HepG2 (cell line): ENCODE data around the gene E2F1. TPM values are rescaled to one million over a fixed set of nuclear protein-coding genes. Genes with fewer than 3 reads are reported as not detected.
A peak's percentile ranks its signal among the peaks of the same experiment; 100 is the strongest.

Source experiments
- CENPX ChIP-seq: sonication (generic); formaldehyde crosslinking; IDR thresholded peaks from 2 replicates; pipeline ENCODE4 v1.9.0; 2021; ENCODE audit warnings: mild to moderate bottlenecking, missing genetic modification reagents, moderate library complexity
- CHD2 ChIP-seq: IDR thresholded peaks from 2 replicates; pipeline ENCODE4 v1.6.1; 2011; ENCODE audit warnings: low read depth, low read length, improper control_type of control experiment
- KMT2B ChIP-seq: IDR thresholded peaks from 2 replicates; pipeline ENCODE4 v1.6.1; 2016; ENCODE audit warnings: missing genetic modification reagents, missing compliant biosample characterization
- NFIC ChIP-seq: IDR thresholded peaks from 2 replicates; pipeline ENCODE4 v1.6.1; 2012; ENCODE audit warnings: mild to moderate bottlenecking, low read length, inconsistent platforms
- PITX1 ChIP-seq: sonication (generic); formaldehyde crosslinking; IDR thresholded peaks from 2 replicates; pipeline ENCODE4 v1.5.1; 2020; ENCODE audit warnings: mild to moderate bottlenecking, missing genetic modification reagents
- PRDM15 ChIP-seq: sonication (generic); formaldehyde crosslinking; IDR thresholded peaks from 2 replicates; pipeline ENCODE4 v1.4.0; 2020; ENCODE audit warnings: missing genetic modification reagents
- RERE ChIP-seq: IDR thresholded peaks from 2 replicates; pipeline ENCODE4 v1.6.1; 2016; ENCODE audit warnings: low read depth, missing genetic modification reagents, missing compliant biosample characterization
- RFXAP ChIP-seq: sonication (generic); formaldehyde crosslinking; IDR thresholded peaks from 2 replicates; pipeline ENCODE4 v1.4.0; 2020; ENCODE audit warnings: missing genetic modification reagents, borderline replicate concordance
- THRA ChIP-seq: sonication (generic); formaldehyde crosslinking; IDR thresholded peaks from 2 replicates; pipeline ENCODE4 v1.4.0; 2020; ENCODE audit warnings: missing genetic modification reagents, borderline replicate concordance
- ZBTB38 ChIP-seq: sonication (generic); formaldehyde crosslinking; IDR thresholded peaks from 2 replicates; pipeline ENCODE4 v1.5.1; 2020; ENCODE audit warnings: mild to moderate bottlenecking, missing genetic modification reagents
- ZFP36 ChIP-seq: fragments of 150-350 bp; IDR thresholded peaks from 2 replicates; pipeline ENCODE4 v1.6.1; 2018; ENCODE audit warnings: borderline replicate concordance, low read length, low read depth; ENCODE audit not compliant: partially characterized antibody
- ZFP41 ChIP-seq: sonication (generic); formaldehyde crosslinking; IDR thresholded peaks from 2 replicates; pipeline ENCODE4 v1.4.0; 2020; ENCODE audit warnings: mild to moderate bottlenecking, missing genetic modification reagents, borderline replicate concordance
- ZFP62 ChIP-seq: sonication (generic); formaldehyde crosslinking; IDR thresholded peaks from 2 replicates; pipeline ENCODE4 v1.4.0; 2020; ENCODE audit warnings: missing genetic modification reagents
- ZNF260 ChIP-seq: sonication (generic); formaldehyde crosslinking; IDR thresholded peaks from 2 replicates; pipeline ENCODE4 v1.4.0; 2020; ENCODE audit warnings: missing genetic modification reagents, low read depth, mild to moderate bottlenecking, borderline replicate concordance
- ZNF296 ChIP-seq: sonication (generic); formaldehyde crosslinking; conservative IDR thresholded peaks from 2 replicates; pipeline ENCODE4 v1.5.0; 2020; ENCODE audit warnings: mild to moderate bottlenecking, missing genetic modification reagents
- ZNF570 ChIP-seq: sonication (generic); formaldehyde crosslinking; IDR thresholded peaks from 2 replicates; pipeline ENCODE4 v1.4.0; 2020; ENCODE audit warnings: mild to moderate bottlenecking, missing genetic modification reagents, borderline replicate concordance
- ZSCAN22 ChIP-seq: sonication (generic); formaldehyde crosslinking; IDR thresholded peaks from 2 replicates; pipeline ENCODE4 v1.4.0; 2020; ENCODE audit warnings: mild to moderate bottlenecking, missing genetic modification reagents
- polyA plus RNA-seq, 8 experiments: library from polyadenylated mRNA; depleted of rRNA in 3 of 8; stranded (reverse) in 7 of 8; unstranded in 1 of 8; fragments of >200 nt; fragmentation: Illumina TruSeq in 4 of 8; extraction: Trizol in 4 of 8; gene quantifications; 2 replicates each; pipeline versions ENCODE4 v1.2.1 to v1.2.3, GENCODE V29; 2011 to 2016; ENCODE audit warnings: low read depth in 4 of 8, missing spikeins in 1 of 8, mixed read lengths in 1 of 8; ENCODE audit not compliant: insufficient read depth in 1 of 8
- total RNA-seq, 5 experiments: library from RNA; depleted of rRNA; stranded (reverse); fragments of >200 nt; fragmentation: Illumina TruSeq; extraction: Trizol; gene quantifications; 2 replicates each; pipeline ENCODE4 v1.2.3, GENCODE V29; 2016; ENCODE audit warnings: low read depth in 1 of 5
- TF ChIP-seq, protein P1 (sequence below): sonication (generic); formaldehyde crosslinking; IDR thresholded peaks from 2 replicates; pipeline ENCODE4 v1.4.0; 2020; ENCODE audit warnings: missing genetic modification reagents

Gene E2F1
- total and polyA plus RNA-seq, 2 of the 13 experiments (the other 11 are each of a cell fraction or from before 2014, with no cell fraction given), result 25.5 to 39.4 TPM

DNA sequence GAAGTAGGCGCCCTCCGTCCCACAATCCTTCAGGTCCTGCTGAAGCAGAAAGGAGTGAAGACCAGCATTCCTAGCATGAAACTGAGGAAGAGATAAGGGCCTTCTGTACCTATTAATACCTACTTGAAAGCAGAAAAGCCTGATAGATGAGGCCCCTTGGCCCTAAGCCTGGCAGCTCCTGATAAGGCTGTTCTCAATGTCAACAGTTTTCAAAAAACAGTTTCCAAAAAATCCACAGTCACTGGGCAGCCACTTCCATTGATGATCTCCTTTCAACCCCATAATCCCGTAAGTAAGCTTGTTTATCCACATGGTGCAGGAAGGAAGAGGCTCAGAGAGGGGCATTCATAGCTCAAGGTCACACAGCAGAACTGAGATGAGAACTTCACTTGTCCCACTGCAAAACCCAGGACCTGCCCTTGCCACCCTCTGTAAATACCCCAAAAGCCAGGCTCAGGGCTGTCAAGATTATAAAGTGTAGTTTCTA is 2.8 kb upstream of the E2F1 start (continued):
- no peak for TF ChIP-seq PRDM15 (CRISPR knock-in tag)
- TF ChIP-seq THRA, result peak; percentile 60
- TF ChIP-seq ZSCAN22 (CRISPR knock-in tag), result no peak
- TF ChIP-seq ZFP62, result no peak
- TF ChIP-seq ZNF570 (CRISPR knock-in tag), result no peak
- TF ChIP-seq ZNF296 (CRISPR knock-in tag), result no peak
- no peak for TF ChIP-seq KMT2B (CRISPR knock-in tag)
- TF ChIP-seq ZFP41 (CRISPR knock-in tag), result no peak
- no peak for TF ChIP-seq ZNF260 (CRISPR knock-in tag)
- TF ChIP-seq NFIC, result no peak; the same call in 1 of the 2 replicates
- no peak for TF ChIP-seq ZBTB38 (CRISPR knock-in tag)
- TF ChIP-seq, protein P1, sequence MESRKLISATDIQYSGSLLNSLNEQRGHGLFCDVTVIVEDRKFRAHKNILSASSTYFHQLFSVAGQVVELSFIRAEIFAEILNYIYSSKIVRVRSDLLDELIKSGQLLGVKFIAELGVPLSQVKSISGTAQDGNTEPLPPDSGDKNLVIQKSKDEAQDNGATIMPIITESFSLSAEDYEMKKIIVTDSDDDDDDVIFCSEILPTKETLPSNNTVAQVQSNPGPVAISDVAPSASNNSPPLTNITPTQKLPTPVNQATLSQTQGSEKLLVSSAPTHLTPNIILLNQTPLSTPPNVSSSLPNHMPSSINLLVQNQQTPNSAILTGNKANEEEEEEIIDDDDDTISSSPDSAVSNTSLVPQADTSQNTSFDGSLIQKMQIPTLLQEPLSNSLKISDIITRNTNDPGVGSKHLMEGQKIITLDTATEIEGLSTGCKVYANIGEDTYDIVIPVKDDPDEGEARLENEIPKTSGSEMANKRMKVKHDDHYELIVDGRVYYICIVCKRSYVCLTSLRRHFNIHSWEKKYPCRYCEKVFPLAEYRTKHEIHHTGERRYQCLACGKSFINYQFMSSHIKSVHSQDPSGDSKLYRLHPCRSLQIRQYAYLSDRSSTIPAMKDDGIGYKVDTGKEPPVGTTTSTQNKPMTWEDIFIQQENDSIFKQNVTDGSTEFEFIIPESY (CRISPR knock-in tag), result no peak
- TF ChIP-seq RERE, result 0 out of 2 replicates have a peak, but pooled peaks have one; percentile 43
- no peak for TF ChIP-seq CENPX (CRISPR knock-in tag)
- TF ChIP-seq RFXAP (CRISPR knock-in tag), result no peak
- TF ChIP-seq CHD2, result no peak
- TF ChIP-seq PITX1 (CRISPR knock-in tag), result peak; percentile 91
- peak; percentile 69 for TF ChIP-seq ZFP36
